ENCODE data around the gene DTX4. TPM values are rescaled to one million over a fixed set of nuclear protein-coding genes. Genes with fewer than 3 reads are reported as not detected.

Gene DTX4
- total RNA-seq, 1 experiment from 2014 or later, result 96.7 TPM

- intact Hi-C loops (cut with micrococcal nuclease; ENCODE audit: unreplicated experiment), result loop anchor here (10.0 kb wide), 2 partner anchors 378 to 578 kb away; partner anchors contain the start of gene STX3
- no peak overlapping the region for H3K4me3 Mint-ChIP-seq (ENCODE audit: unreplicated experiment)
These were observed 4.4 kb downstream of the DTX4 start for GRCh38 chr11:59176330-59176729.

GRCh38 chr11:59178402-59178801 lies 6.5 kb downstream of the DTX4 start:
- intact Hi-C loops (cut with micrococcal nuclease; ENCODE audit: unreplicated experiment), result loop anchor here (10.0 kb wide), 2 partner anchors 376 to 576 kb away; partner anchors contain the start of gene STX3
- ChIA-PET POLR2A (no interaction called here), CTCF (no interaction called here)
- Histone ChIP-seq H3K4me1 (peaks cover 34% of the 10 kb centered on the region), H3K27me3 (replicated peaks; ENCODE audit: control insufficient read depth, insufficient read depth, low read length) (no peaks in the 10 kb centered on the region), H3K4me3 (ENCODE audit: low read depth, low read length) (no peak overlapping the region), H3K9me3 (peaks cover 10% of the 10 kb centered on the region; the same call in 1 of the 2 replicates), H3K36me3 (ENCODE audit: control insufficient read depth, insufficient read depth, low read length) (peaks cover 20% of the 10 kb centered on the region)
- H3K27me3 Mint-ChIP-seq (ENCODE audit: insufficient read depth, unreplicated experiment), result no peaks in the 10 kb centered on the region
- no peak for TF ChIP-seq CTCF (IDR thresholded peaks at IDR 0.05; ENCODE audit: insufficient read depth in 1 of 2, low read depth in 1 of 2, low read length in 1 of 2, severe bottlenecking in 1 of 2, unreplicated experiment in 1 of 2)
- no TSS peak for BruUV-seq (replicated peaks)
- H3K9me3 Mint-ChIP-seq (ENCODE audit: unreplicated experiment), result peaks cover 25% of the 10 kb centered on the region
- H3K36me3 Mint-ChIP-seq (ENCODE audit: insufficient read depth, unreplicated experiment), result peaks cover 88% of the 10 kb centered on the region
- no peak overlapping the region for H3K4me3 Mint-ChIP-seq (ENCODE audit: unreplicated experiment)
- peaks cover 28% of the 10 kb centered on the region for H3K4me1 Mint-ChIP-seq (ENCODE audit: low read depth, unreplicated experiment)
- H3K27ac Mint-ChIP-seq (ENCODE audit: unreplicated experiment), result no peak overlapping the region
- no peak for DNase-seq

More at GRCh38 chr11:59176330-59176729, 4.4 kb downstream of the DTX4 start:
- peaks cover 21% of the 10 kb centered on the region for H3K4me1 ChIP-seq
- H3K9me3 ChIP-seq, result peaks cover 10% of the 10 kb centered on the region; the same call in 1 of the 2 replicates
- Mint-ChIP-seq H3K9me3 (ENCODE audit: unreplicated experiment) (peaks cover 25% of the 10 kb centered on the region), H3K27me3 (ENCODE audit: insufficient read depth, unreplicated experiment) (no peaks in the 10 kb centered on the region), H3K27ac (ENCODE audit: unreplicated experiment) (no peak overlapping the region), H3K36me3 (ENCODE audit: insufficient read depth, unreplicated experiment) (peaks cover 73% of the 10 kb centered on the region), H3K4me1 (ENCODE audit: low read depth, unreplicated experiment) (peaks cover 28% of the 10 kb centered on the region)
- no peak overlapping the region for H3K4me3 ChIP-seq (ENCODE audit: low read depth, low read length)
- POLR2A ChIA-PET, result interaction anchor here (3.7 kb wide), 1 partner anchor 10 kb away, joined by 69 read pairs; no protein-coding TSS in a partner anchor
- no peaks in the 10 kb centered on the region for H3K27me3 ChIP-seq (replicated peaks; ENCODE audit: control insufficient read depth, insufficient read depth, low read length)
- CTCF ChIA-PET, result interaction anchor here (0.9 kb wide), 1 partner anchor 10 kb away, joined by 3 read pairs; no protein-coding TSS in a partner anchor
- peaks cover 12% of the 10 kb centered on the region; the same call in 1 of the 2 replicates for H3K36me3 ChIP-seq (ENCODE audit: control insufficient read depth, insufficient read depth, low read length)
- no TSS peak for BruUV-seq (replicated peaks)
- TF ChIP-seq CTCF (IDR thresholded peaks at IDR 0.05; ENCODE audit: insufficient read depth in 1 of 2, low read depth in 1 of 2, low read length in 1 of 2, severe bottlenecking in 1 of 2, unreplicated experiment in 1 of 2), result no peak
- no peak for DNase-seq

GRCh38 chr11:59179121-59179520 lies 7.2 kb downstream of the DTX4 start:
- peaks cover 25% of the 10 kb centered on the region for H3K36me3 ChIP-seq (ENCODE audit: control insufficient read depth, insufficient read depth, low read length)
- H3K9me3 ChIP-seq, result peaks cover 10% of the 10 kb centered on the region; the same call in 1 of the 2 replicates
- peaks cover 28% of the 10 kb centered on the region for H3K4me1 Mint-ChIP-seq (ENCODE audit: low read depth, unreplicated experiment)
- no peaks in the 10 kb centered on the region for H3K27me3 ChIP-seq (replicated peaks; ENCODE audit: control insufficient read depth, insufficient read depth, low read length)
- DNase-seq, result no peak
- TF ChIP-seq CTCF (IDR thresholded peaks at IDR 0.05; ENCODE audit: insufficient read depth in 1 of 2, low read depth in 1 of 2, low read length in 1 of 2, severe bottlenecking in 1 of 2, unreplicated experiment in 1 of 2), result no peak
- no TSS peak for BruUV-seq (replicated peaks)
- H3K4me1 ChIP-seq, result peaks cover 39% of the 10 kb centered on the region
- intact Hi-C loops (cut with micrococcal nuclease; ENCODE audit: unreplicated experiment), result loop anchor here (10.0 kb wide), 2 partner anchors 376 to 576 kb away; partner anchors contain the start of gene STX3
- peaks cover 25% of the 10 kb centered on the region for H3K9me3 Mint-ChIP-seq (ENCODE audit: unreplicated experiment)
- CTCF ChIA-PET, result no interaction called here
- H3K4me3 Mint-ChIP-seq (ENCODE audit: unreplicated experiment), result no peak overlapping the region
- H3K27me3 Mint-ChIP-seq (ENCODE audit: insufficient read depth, unreplicated experiment), result no peaks in the 10 kb centered on the region
- POLR2A ChIA-PET, result no interaction called here
- H3K27ac Mint-ChIP-seq (ENCODE audit: unreplicated experiment), result peak overlapping the region; percentile 60
- peaks cover 86% of the 10 kb centered on the region for H3K36me3 Mint-ChIP-seq (ENCODE audit: insufficient read depth, unreplicated experiment)
- H3K4me3 ChIP-seq (ENCODE audit: low read depth, low read length), result no peak overlapping the region

Measured in Caco-2 (cell line).